Measurements from ENCODE around the gene TTL. TPM values are rescaled to one million over a fixed set of nuclear protein-coding genes. Genes with fewer than 3 reads are reported as not detected.
"Not testable (repeated sequence)": the region's sequence is repeated elsewhere in the genome, so short reads cannot be mapped to it uniquely, and the experiment has no call there.

Gene TTL
- total and polyA plus RNA-seq, 4 donors, result 60.5 to 93.9 (median 82.6) TPM

DNA sequence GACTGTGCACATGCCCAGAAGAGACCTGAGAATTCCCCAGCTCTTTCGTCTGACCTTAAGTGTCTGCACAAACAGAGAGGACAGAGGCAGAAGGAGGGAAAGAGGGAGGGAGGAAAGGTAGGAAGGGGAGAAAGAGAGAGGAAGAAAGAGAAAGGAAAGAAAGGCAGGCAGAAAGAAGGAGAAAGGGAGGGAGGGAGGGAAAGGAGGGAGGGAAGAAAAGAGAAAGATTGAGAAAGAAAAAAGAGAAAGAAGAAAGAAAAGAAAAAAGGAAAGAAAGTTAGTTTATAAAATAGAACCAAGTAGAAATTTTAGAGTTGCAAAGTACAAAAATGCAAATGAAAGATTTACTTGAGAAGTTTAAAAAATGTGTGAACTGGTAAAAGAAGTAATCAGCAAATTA lies 52.9 kb downstream of the TTL start:
- 86% methylated on average over 1 of the region's 1 CpG for WGBS (ENCODE audit: insufficient coverage)
- Histone ChIP-seq H3K36me3 (ENCODE audit: control insufficient read depth, insufficient read depth, low read length) (peaks cover 4% of the 10 kb centered on the region), H3K4me3 (ENCODE audit: low read depth, low read length) (no peak overlapping the region), H3K4me1 (ENCODE audit: control insufficient read depth, insufficient read depth, low read length) (no peaks in the 10 kb centered on the region), H3K27me3 (ENCODE audit: control insufficient read depth, insufficient read depth, low read length) (no peaks in the 10 kb centered on the region), H3K9me3 (ENCODE audit: control insufficient read depth, insufficient read depth, low read length) (no peaks in the 10 kb centered on the region), H3K27ac (ENCODE audit: low read depth, low read length) (no peak overlapping the region)
- no peak for DNase-seq (ENCODE audit: low read depth in 4 of 6, low spot score in 6 of 6)

DNA sequence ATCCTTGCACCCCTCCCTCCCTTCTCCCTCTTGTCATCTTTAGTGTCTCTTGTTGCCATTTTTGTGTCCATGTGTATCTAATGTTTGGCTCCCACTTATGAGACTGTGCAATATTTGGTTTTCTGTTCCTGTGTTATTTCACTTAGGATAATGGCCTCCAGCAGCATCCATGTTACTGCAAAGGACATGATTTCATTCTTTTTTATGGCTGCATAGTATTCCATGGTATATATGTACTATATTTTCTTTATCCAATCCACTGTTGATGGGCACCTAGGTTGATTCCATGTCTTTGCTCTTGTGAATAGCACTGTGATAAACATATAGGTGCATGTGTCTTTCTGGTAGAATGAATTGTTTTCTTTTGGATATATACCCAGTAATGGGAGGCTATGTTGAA lies 54.7 kb downstream of the TTL start:
- not testable (repeated sequence) for H3K27ac ChIP-seq (ENCODE audit: low read depth, low read length); H3K4me3 ChIP-seq (ENCODE audit: low read depth, low read length); H3K36me3 ChIP-seq (ENCODE audit: control insufficient read depth, insufficient read depth, low read length); DNase-seq (ENCODE audit: low read depth in 4 of 6, low spot score in 6 of 6); H3K27me3 ChIP-seq (ENCODE audit: control insufficient read depth, insufficient read depth, low read length); H3K4me1 ChIP-seq (ENCODE audit: control insufficient read depth, insufficient read depth, low read length); H3K9me3 ChIP-seq (ENCODE audit: control insufficient read depth, insufficient read depth, low read length)

DNA sequence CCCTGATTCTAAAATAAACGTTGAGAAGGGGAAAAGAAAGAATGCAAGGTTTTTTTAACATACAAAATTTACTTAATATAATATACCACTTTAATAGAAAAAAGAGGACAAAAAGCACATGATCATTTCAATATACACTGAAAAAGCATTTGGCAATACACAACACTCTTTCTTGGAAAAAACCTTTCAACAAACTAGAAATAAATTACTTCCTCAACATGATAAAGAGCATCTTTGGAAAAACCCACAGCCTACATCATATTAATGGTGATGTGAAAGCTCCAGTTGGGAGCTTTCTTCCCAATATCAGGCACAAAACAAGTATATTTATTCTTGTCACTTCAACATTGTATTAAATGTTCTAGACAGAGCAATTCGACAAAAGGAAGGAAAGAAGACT lies 57.4 kb downstream of the TTL start:
- Histone ChIP-seq H3K4me1 (ENCODE audit: control insufficient read depth, insufficient read depth, low read length) (peaks cover 19% of the 10 kb centered on the region), H3K27me3 (ENCODE audit: control insufficient read depth, insufficient read depth, low read length) (no peaks in the 10 kb centered on the region), H3K36me3 (ENCODE audit: control insufficient read depth, insufficient read depth, low read length) (no peaks in the 10 kb centered on the region), H3K9me3 (ENCODE audit: control insufficient read depth, insufficient read depth, low read length) (no peaks in the 10 kb centered on the region), H3K4me3 (ENCODE audit: low read depth, low read length) (no peak overlapping the region), H3K27ac (ENCODE audit: low read depth, low read length) (no peak overlapping the region)
- WGBS (ENCODE audit: insufficient coverage), result no CpG with 5 or more reads among the region's 2 CpGs
- no peak for DNase-seq (ENCODE audit: low read depth in 4 of 6, low spot score in 6 of 6)

DNA sequence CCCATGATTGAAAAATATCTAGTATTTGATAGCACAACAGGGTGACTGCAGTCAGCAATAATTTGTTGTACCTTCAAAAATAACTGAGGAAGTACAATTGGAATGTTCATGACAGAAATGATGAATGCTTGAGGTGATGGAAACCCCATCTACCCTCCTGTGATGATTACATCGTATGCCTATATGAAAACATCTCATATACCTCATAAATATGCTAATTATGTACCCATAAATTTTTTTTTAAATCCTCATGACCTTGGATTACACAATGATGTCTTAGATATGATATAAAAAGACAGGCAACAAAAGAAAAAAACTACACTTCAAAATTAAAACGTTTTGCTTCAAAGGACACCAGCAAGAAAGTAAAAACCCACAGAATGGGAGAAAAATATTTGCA lies 59.0 kb downstream of the TTL start:
- no peaks in the 10 kb centered on the region for H3K36me3 ChIP-seq (ENCODE audit: control insufficient read depth, insufficient read depth, low read length)
- H3K4me1 ChIP-seq (ENCODE audit: control insufficient read depth, insufficient read depth, low read length), result peaks cover 19% of the 10 kb centered on the region
- no peaks in the 10 kb centered on the region for H3K9me3 ChIP-seq (ENCODE audit: control insufficient read depth, insufficient read depth, low read length)
- no CpG with 5 or more reads among the region's 2 CpGs for WGBS (ENCODE audit: insufficient coverage)
- H3K27me3 ChIP-seq (ENCODE audit: control insufficient read depth, insufficient read depth, low read length), result no peaks in the 10 kb centered on the region
- peak overlapping the region; percentile 99 for H3K4me3 ChIP-seq (ENCODE audit: low read depth, low read length)
- no peak overlapping the region for H3K27ac ChIP-seq (ENCODE audit: low read depth, low read length)
- DNase-seq (ENCODE audit: low read depth in 4 of 6, low spot score in 6 of 6), result no peak

DNA sequence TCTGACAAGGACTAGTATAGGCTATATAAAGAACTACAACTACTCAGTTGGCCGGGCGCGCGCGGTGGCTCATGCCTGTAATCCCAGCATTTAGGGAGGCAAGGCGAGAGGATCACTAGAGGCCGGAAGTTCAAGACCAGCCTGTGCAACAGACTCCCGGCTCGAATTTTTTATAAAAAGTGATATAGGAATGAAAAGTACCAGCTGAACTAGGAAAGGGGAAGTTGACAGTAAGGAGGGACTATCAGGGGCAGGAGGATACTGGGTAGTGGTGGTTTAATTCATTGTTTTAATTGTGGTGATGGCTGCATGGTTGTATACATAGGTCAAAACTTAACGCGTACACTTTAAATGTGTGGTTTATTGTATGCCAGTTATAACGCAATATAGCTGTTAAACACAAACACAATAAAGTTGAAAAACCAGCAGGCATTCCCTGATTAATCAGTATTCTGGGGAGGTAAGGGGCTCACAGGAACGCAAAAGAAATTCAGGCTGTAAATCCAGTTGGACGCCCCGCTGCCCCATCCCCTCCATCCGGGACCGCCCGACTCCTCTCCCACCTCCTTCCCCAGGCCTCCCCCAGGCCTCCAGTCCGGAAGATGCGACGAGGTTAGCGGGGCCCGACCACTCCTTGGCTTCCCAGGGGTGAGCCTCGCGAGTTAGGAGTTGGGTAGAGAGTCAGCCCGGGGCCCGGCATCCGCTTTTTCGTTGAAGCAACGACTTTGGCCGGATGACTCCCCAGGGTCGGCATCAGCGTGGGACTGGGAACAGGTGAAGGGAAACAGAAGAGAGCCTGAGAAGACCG lies 59.6 kb downstream of the TTL start:
- Histone ChIP-seq H3K4me1 (ENCODE audit: control insufficient read depth, insufficient read depth, low read length) (peaks cover 19% of the 10 kb centered on the region), H3K27ac (ENCODE audit: low read depth, low read length) (peak overlapping the region; percentile 98), H3K27me3 (ENCODE audit: control insufficient read depth, insufficient read depth, low read length) (no peaks in the 10 kb centered on the region), H3K36me3 (ENCODE audit: control insufficient read depth, insufficient read depth, low read length) (no peaks in the 10 kb centered on the region), H3K9me3 (ENCODE audit: control insufficient read depth, insufficient read depth, low read length) (no peaks in the 10 kb centered on the region), H3K4me3 (ENCODE audit: low read depth, low read length) (peak overlapping the region; percentile 99)
- WGBS (ENCODE audit: insufficient coverage), result 15% methylated on average over 27 of the region's 34 CpGs
- DNase-seq (ENCODE audit: low read depth in 4 of 6, low spot score in 6 of 6), result peak in 4 of 6 donors; percentile 35 to 94 (median 74)

DNA sequence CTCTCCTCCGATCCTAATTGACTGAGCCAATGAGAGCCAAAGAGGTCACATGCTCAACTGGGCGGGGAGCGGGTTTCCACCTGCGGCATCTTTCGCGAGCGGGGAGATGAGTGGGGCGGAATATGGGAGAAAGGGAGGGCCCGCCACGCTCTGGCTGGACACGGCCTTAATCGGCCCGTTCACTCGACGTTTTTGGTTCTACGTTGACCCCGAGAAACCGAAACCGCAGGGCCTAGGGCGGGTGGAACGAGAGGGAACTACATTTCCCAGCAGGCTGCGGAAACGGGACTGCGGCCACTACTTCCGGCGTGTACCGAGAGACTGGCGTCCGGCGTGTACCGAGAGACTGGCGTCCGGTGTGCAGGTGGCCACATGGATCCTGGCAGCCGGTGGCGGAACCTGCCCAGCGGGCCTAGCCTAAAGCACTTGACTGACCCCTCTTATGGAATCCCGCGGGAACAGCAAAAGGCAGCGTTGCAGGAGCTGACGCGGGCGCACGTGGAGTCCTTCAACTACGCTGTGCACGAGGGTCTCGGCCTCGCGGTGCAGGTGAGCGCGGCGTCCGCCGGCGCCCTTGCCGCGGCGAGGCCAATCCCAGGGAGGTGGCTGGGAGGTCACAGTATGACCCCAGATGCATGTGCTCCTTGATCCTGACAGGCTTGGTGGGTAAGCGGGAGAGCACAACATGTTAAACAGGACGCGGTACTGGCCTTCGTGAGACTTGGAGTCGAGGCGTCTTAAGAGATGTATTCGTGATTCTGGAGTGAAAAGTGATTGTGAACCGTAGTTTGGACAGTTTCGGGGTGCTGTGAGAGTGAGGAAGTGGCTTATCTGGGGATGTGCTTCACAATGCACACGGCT lies 60.4 kb downstream of the TTL start, which contains the start of gene POLR1B:
POLR1B (plus strand) TSS at position 343 of the 861 bp plus-strand sequence; CDS start at position 373, 30 bp downstream.
- Histone ChIP-seq H3K27me3 (ENCODE audit: control insufficient read depth, insufficient read depth, low read length) (no peaks in the 10 kb centered on the region), H3K9me3 (ENCODE audit: control insufficient read depth, insufficient read depth, low read length) (no peaks in the 10 kb centered on the region), H3K36me3 (ENCODE audit: control insufficient read depth, insufficient read depth, low read length) (no peaks in the 10 kb centered on the region), H3K4me3 (ENCODE audit: low read depth, low read length) (peak within 1 kb of the TSS; percentile 99), H3K27ac (ENCODE audit: low read depth, low read length) (peak within 1 kb of the TSS; percentile 98), H3K4me1 (ENCODE audit: control insufficient read depth, insufficient read depth, low read length) (peaks cover 19% of the 10 kb centered on the region)
- DNase-seq (ENCODE audit: low read depth in 4 of 6, low spot score in 6 of 6), result peak; percentile 59 to 95 (median 90)
- under 1% methylated on average over 63 of the region's 67 CpGs for WGBS (ENCODE audit: insufficient coverage)

DNA sequence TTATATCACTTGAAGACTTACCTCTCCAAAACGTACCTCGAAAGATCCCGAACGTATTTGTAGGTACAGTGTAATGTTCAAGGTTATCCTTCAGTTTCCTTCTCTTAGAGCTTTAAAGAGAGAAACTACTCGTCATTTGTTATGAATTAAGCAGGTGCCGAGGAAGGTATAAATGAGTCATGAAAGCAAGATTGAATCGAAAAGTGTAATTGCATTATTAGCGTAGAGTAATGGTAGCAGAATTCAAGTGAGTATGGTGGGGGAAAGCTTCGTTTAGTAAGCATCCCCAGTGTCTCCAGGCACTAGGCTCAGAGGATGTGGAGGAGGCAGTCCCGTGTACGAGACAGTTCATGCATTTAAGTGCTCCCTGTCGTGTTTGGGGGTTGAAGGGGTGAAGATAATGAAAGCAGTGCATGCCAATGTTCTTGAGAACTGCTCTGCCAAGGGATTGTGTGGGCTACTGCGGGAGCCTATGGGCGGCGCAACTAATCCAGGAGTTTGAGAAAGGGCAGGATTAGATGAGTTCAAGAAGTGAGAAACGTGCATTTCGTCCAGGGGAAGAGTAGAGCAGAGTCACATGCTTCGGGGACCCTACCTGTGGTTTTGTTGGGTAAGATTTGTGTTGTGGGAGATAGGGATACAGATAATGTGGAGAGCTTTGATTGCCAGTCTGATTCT lies 61.2 kb downstream of the TTL start:
- no peaks in the 10 kb centered on the region for H3K9me3 ChIP-seq (ENCODE audit: control insufficient read depth, insufficient read depth, low read length)
- H3K27ac ChIP-seq (ENCODE audit: low read depth, low read length), result peak overlapping the region; percentile 98
- DNase-seq (ENCODE audit: low read depth in 4 of 6, low spot score in 6 of 6), result peak in 2 of 6 donors; percentile 1 to 4
- WGBS (ENCODE audit: insufficient coverage), result 8% methylated on average over 14 of the region's 18 CpGs
- H3K27me3 ChIP-seq (ENCODE audit: control insufficient read depth, insufficient read depth, low read length), result no peaks in the 10 kb centered on the region
- peaks cover 5% of the 10 kb centered on the region for H3K36me3 ChIP-seq (ENCODE audit: control insufficient read depth, insufficient read depth, low read length)
- H3K4me1 ChIP-seq (ENCODE audit: control insufficient read depth, insufficient read depth, low read length), result peaks cover 19% of the 10 kb centered on the region
- H3K4me3 ChIP-seq (ENCODE audit: low read depth, low read length), result peak overlapping the region; percentile 99

DNA sequence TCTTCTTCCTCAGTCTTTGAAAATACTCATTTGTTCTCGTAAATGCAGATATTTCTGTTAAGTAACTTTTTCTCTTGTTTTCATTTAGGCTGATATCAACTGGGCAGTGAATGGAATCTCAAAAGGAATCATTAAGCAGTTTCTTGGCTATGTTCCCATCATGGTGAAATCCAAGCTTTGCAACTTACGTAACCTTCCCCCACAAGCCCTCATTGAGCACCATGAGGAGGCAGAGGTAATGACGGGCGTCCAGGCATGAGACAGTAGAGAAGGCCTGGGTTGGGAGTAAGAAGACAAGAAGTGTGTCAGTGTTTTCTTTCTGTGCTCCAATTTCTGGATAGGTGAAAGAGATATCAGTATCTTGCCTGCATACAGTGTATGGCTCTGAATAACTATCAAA lies 65.4 kb downstream of the TTL start:
- no peak overlapping the region for H3K4me3 ChIP-seq (ENCODE audit: low read depth, low read length)
- H3K9me3 ChIP-seq (ENCODE audit: control insufficient read depth, insufficient read depth, low read length), result no peaks in the 10 kb centered on the region
- H3K36me3 ChIP-seq (ENCODE audit: control insufficient read depth, insufficient read depth, low read length), result peaks cover 18% of the 10 kb centered on the region
- WGBS (ENCODE audit: insufficient coverage), result no CpG with 5 or more reads among the region's 4 CpGs
- no peaks in the 10 kb centered on the region for H3K27me3 ChIP-seq (ENCODE audit: control insufficient read depth, insufficient read depth, low read length)
- no peak overlapping the region for H3K27ac ChIP-seq (ENCODE audit: low read depth, low read length)
- DNase-seq (ENCODE audit: low read depth in 4 of 6, low spot score in 6 of 6), result no peak
- H3K4me1 ChIP-seq (ENCODE audit: control insufficient read depth, insufficient read depth, low read length), result peaks cover 14% of the 10 kb centered on the region

DNA sequence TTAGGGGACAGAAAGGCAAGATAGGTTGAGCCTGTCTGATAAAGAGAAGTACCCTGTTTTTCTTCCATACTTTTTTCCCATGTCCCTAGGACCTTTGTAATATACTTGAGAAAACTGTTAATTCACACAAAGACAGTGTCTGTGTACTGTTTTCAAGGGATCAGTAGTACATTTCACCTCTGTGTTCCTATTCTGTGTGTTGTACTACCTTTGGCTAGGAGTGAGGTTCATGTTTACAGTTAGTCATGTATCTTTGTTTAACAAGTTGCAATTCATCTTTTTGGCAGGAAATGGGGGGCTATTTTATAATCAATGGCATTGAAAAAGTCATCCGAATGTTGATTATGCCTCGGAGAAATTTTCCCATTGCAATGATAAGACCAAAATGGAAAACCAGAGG lies 67.0 kb downstream of the TTL start:
- Histone ChIP-seq H3K9me3 (ENCODE audit: control insufficient read depth, insufficient read depth, low read length) (no peaks in the 10 kb centered on the region), H3K27me3 (ENCODE audit: control insufficient read depth, insufficient read depth, low read length) (no peaks in the 10 kb centered on the region), H3K4me1 (ENCODE audit: control insufficient read depth, insufficient read depth, low read length) (peaks cover 3% of the 10 kb centered on the region), H3K27ac (ENCODE audit: low read depth, low read length) (no peak overlapping the region), H3K4me3 (ENCODE audit: low read depth, low read length) (no peak overlapping the region), H3K36me3 (ENCODE audit: control insufficient read depth, insufficient read depth, low read length) (peaks cover 26% of the 10 kb centered on the region)
- WGBS (ENCODE audit: insufficient coverage), result 100% methylated on average over 2 of the region's 2 CpGs
- DNase-seq (ENCODE audit: low read depth in 4 of 6, low spot score in 6 of 6), result no peak
